Ishikawa (cell line): ENCODE results near the gene BGLAP.

Source experiments
- CEBPB ChIP-seq: IDR thresholded peaks from 2 replicates; pipeline ENCODE4 v1.6.1; 2012
- CREB1 ChIP-seq: IDR thresholded peaks from 2 replicates; pipeline ENCODE4 v1.6.1; 2012; ENCODE audit warnings: low read depth
- EP300 ChIP-seq: IDR thresholded peaks from 2 replicates; pipeline ENCODE4 v1.6.1; 2012; ENCODE audit warnings: borderline replicate concordance
- MAX ChIP-seq: IDR thresholded peaks from 2 replicates; pipeline ENCODE4 v1.6.1; 2012
- NFIC ChIP-seq: IDR thresholded peaks from 2 replicates; pipeline ENCODE4 v1.6.1; 2012
- RAD21 ChIP-seq: IDR thresholded peaks from 2 replicates; pipeline ENCODE4 v1.6.1; 2012; ENCODE audit warnings: low read depth
- REST ChIP-seq: IDR thresholded peaks from 2 replicates; pipeline ENCODE4 v1.6.1; 2012; ENCODE audit warnings: low read depth, mild to moderate bottlenecking
- YY1 ChIP-seq: IDR thresholded peaks from 2 replicates; pipeline ENCODE4 v1.6.1; 2012; ENCODE audit warnings: low read depth

- TF ChIP-seq MAX = no peak
- TF ChIP-seq CEBPB = no peak
- no peak for TF ChIP-seq REST
- TF ChIP-seq YY1 = no peak
- no peak for TF ChIP-seq CREB1
- TF ChIP-seq RAD21 = no peak
- TF ChIP-seq EP300 = no peak
- TF ChIP-seq NFIC = no peak
These were observed 20.7 kb downstream of the BGLAP start for GRCh38 chr1:156262461-156263287.
